H9 (cell line): ENCODE data around the gene ANKIB1. TPM values are rescaled to one million over a fixed set of nuclear protein-coding genes. Genes with fewer than 3 reads are reported as not detected.

Experiments used
- DNase-seq: peaks from one replicate; pipeline ENCODE4 v3.0.0-alpha.2; 2017
- H2AFZ ChIP-seq: one replicate; pipeline ENCODE4 v1.6.1; 2013; ENCODE audit warnings: mild to moderate bottlenecking, low read length, control low read depth, moderate library complexity
- H2AK5ac ChIP-seq: 2 replicates; pipeline ENCODE4 v1.6.1; 2013; ENCODE audit warnings: low read length, control low read depth, mixed read lengths; ENCODE audit not compliant: insufficient read length
- H2BK120ac ChIP-seq: one replicate; pipeline ENCODE4 v1.6.1; 2013; ENCODE audit warnings: low read depth, mild to moderate bottlenecking, low read length, control low read depth, inconsistent platforms; ENCODE audit not compliant: poor library complexity, severe bottlenecking
- H2BK12ac ChIP-seq: 2 replicates; pipeline ENCODE4 v1.6.1; 2013; ENCODE audit warnings: low read length, control low read depth, mixed read lengths, low read depth; ENCODE audit not compliant: insufficient read length
- H2BK15ac ChIP-seq: 2 replicates; pipeline ENCODE4 v1.6.1; 2013; ENCODE audit warnings: low read depth, low read length, control low read depth
- H2BK20ac ChIP-seq: one replicate; pipeline ENCODE4 v1.6.1; 2013; ENCODE audit warnings: low read depth, mild to moderate bottlenecking, low read length, control low read depth, inconsistent platforms; ENCODE audit not compliant: poor library complexity, severe bottlenecking
- H2BK5ac ChIP-seq: 2 replicates; pipeline ENCODE4 v1.6.1; 2013; ENCODE audit warnings: low read length, control low read depth, mixed read lengths; ENCODE audit not compliant: insufficient read length
- H3K14ac ChIP-seq: 2 replicates; pipeline ENCODE4 v1.6.1; 2013; ENCODE audit warnings: low read length, control low read depth; ENCODE audit not compliant: insufficient read depth
- H3K18ac ChIP-seq: 2 replicates; pipeline ENCODE4 v1.6.1; 2013; ENCODE audit warnings: low read depth, mild to moderate bottlenecking, mixed read lengths, low read length, control low read depth; ENCODE audit not compliant: insufficient read length
- H3K23ac ChIP-seq: 2 replicates; pipeline ENCODE4 v1.6.1; 2013; ENCODE audit warnings: low read length, control low read depth, mixed read lengths, low read depth; ENCODE audit not compliant: insufficient read length
- H3K23me2 ChIP-seq: 2 replicates; pipeline ENCODE4 v1.6.1; 2013; ENCODE audit warnings: low read depth, mild to moderate bottlenecking, mixed read lengths, low read length, control low read depth; ENCODE audit not compliant: insufficient read length, poor library complexity, severe bottlenecking
- H3K27ac ChIP-seq: 2 replicates; pipeline ENCODE4 v1.5.1; 2013; ENCODE audit warnings: low read length, control low read depth, mixed read lengths, low read depth; ENCODE audit not compliant: insufficient read length
- H3K27me3 ChIP-seq: 2 replicates; pipeline ENCODE4 v1.6.1; 2013; ENCODE audit warnings: low read length, control low read depth, inconsistent platforms; ENCODE audit not compliant: insufficient read depth
- H3K4ac ChIP-seq: 2 replicates; pipeline ENCODE4 v1.6.1; 2013; ENCODE audit warnings: low read depth, mild to moderate bottlenecking, control low read depth, inconsistent platforms, low read length, moderate library complexity
- H3K4me1 ChIP-seq: 2 replicates; pipeline ENCODE4 v1.6.1; 2013; ENCODE audit warnings: low read length, control low read depth, inconsistent platforms; ENCODE audit not compliant: insufficient read depth
- H3K4me2 ChIP-seq: 2 replicates; pipeline ENCODE4 v1.6.1; 2013; ENCODE audit warnings: low read length, control low read depth, mixed read lengths; ENCODE audit not compliant: insufficient read length, insufficient read depth
- H3K56ac ChIP-seq: 2 replicates; pipeline ENCODE4 v1.6.1; 2013; ENCODE audit warnings: low read depth, mild to moderate bottlenecking, mixed read lengths, low read length, control low read depth; ENCODE audit not compliant: insufficient read length
- H3K79me1 ChIP-seq: 2 replicates; pipeline ENCODE4 v1.6.1; 2013; ENCODE audit warnings: low read depth, mild to moderate bottlenecking, moderate library complexity, low read length, control low read depth, inconsistent platforms; ENCODE audit not compliant: insufficient read depth, poor library complexity, severe bottlenecking
- H3K79me2 ChIP-seq: 2 replicates; pipeline ENCODE4 v1.6.1; 2013; ENCODE audit warnings: low read length, control low read depth, inconsistent platforms; ENCODE audit not compliant: insufficient read depth
- H3K9ac ChIP-seq: 2 replicates; pipeline ENCODE4 v1.6.1; 2013; ENCODE audit warnings: low read length, control low read depth, mixed read lengths; ENCODE audit not compliant: insufficient read length; ENCODE audit errors: extremely low read depth
- H3K9me3 ChIP-seq: one replicate; pipeline ENCODE4 v1.6.1; 2013; ENCODE audit warnings: low read depth, low read length, inconsistent platforms; ENCODE audit not compliant: control insufficient read depth
- H3T11ph ChIP-seq: one replicate; pipeline ENCODE4 v1.6.1; 2013; ENCODE audit warnings: mild to moderate bottlenecking, low read length, control low read depth, inconsistent platforms
- H4K20me1 ChIP-seq: one replicate; pipeline ENCODE4 v1.6.1; 2013; ENCODE audit not compliant: control insufficient read depth, insufficient read length, insufficient read depth
- H4K5ac ChIP-seq: 2 replicates; pipeline ENCODE4 v1.6.1; 2013; ENCODE audit warnings: low read depth, mild to moderate bottlenecking, mixed read lengths, low read length, control low read depth; ENCODE audit not compliant: insufficient read length
- H4K8ac ChIP-seq: replicated peaks from 2 replicates; pipeline ENCODE4 v1.6.1; 2013; ENCODE audit warnings: low read length, control low read depth, mixed read lengths, low read depth; ENCODE audit not compliant: insufficient read length
- H4K91ac ChIP-seq: 2 replicates; pipeline ENCODE4 v1.6.1; 2013; ENCODE audit warnings: low read depth, mild to moderate bottlenecking, moderate library complexity, mixed read lengths, low read length, control low read depth; ENCODE audit not compliant: insufficient read length
- H3K27ac Mint-ChIP-seq, 3 experiments: 2 replicates in 2 of 3; 3 replicates in 1 of 3; pipeline ENCODE4 v1.8.0; 2020 to 2021; ENCODE audit warnings: mixed read lengths in 3 of 3, mild to moderate bottlenecking in 1 of 3, moderate library complexity in 1 of 3
- H3K27me3 Mint-ChIP-seq: 2 replicates; pipeline ENCODE4 v1.8.0; 2021; ENCODE audit warnings: low read depth, mild to moderate bottlenecking, moderate library complexity, mixed read lengths
- H3K36me3 Mint-ChIP-seq, 3 experiments: 2 replicates in 2 of 3; 3 replicates in 1 of 3; pipeline ENCODE4 v1.8.0; 2020 to 2021; ENCODE audit warnings: low read depth in 3 of 3, mixed read lengths in 3 of 3; ENCODE audit not compliant: insufficient read depth in 1 of 3
- H3K4me1 Mint-ChIP-seq, 2 experiments: 2 replicates each; pipeline ENCODE4 v1.8.0; 2020; ENCODE audit warnings: mixed read lengths in 2 of 2
- H3K4me3 Mint-ChIP-seq, 2 experiments: 2 replicates in 1 of 2; 3 replicates in 1 of 2; pipeline ENCODE4 v1.8.0; 2020 to 2021; ENCODE audit warnings: mild to moderate bottlenecking in 2 of 2, mixed read lengths in 2 of 2, moderate library complexity in 1 of 2
- H3K9me3 Mint-ChIP-seq, 2 experiments: 2 replicates in 1 of 2; 3 replicates in 1 of 2; pipeline ENCODE4 v1.8.0; 2020; ENCODE audit warnings: mild to moderate bottlenecking in 2 of 2, mixed read lengths in 2 of 2, moderate library complexity in 1 of 2
- WGBS: extraction: QIAGEN DNeasy Blood & Tissue Kit; methylation state at CpG from one replicate; pipeline ENCODE4 v1.1.7; 2013; ENCODE audit warnings: missing lambda C conversion rate, low lambda C conversion rate, mixed read lengths; ENCODE audit not compliant: insufficient read length; ENCODE audit errors: extremely low coverage; 5-methylcytosine and 5-hydroxymethylcytosine counted together
- total RNA-seq: library from RNA; stranded (reverse); gene quantifications from 2 replicates; pipeline ENCODE4 v1.2.1, GENCODE V29; 2021
- TF ChIP-seq, protein P1 (sequence below): fragments of 200-600 bp; sonication (generic); conservative IDR thresholded peaks from 3 replicates; pipeline ENCODE4 v1.8.0; 2021; ENCODE audit warnings: antibody characterized with exemption, mild to moderate bottlenecking

ANKIB1 gene
- total RNA-seq, 1 experiment from 2014 or later = 42.0 TPM

DNA sequence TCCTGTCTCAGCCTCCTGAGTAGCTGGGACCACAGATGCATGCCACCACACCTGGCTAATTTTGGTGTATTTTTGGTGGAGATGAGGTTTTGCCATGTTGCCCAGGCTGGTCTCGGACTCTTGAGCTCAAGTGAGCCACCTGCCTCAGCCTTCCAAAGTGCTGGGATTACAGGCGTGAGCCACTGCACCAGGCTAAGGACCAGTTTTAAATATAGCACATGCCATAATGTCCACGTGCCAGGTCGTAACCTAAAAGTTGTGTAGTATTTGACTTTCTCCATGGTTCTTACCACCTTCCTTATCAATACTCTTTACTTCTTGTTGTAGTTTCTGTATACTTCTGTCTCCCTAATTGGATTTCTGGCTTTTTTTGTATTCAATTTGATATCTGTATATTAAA is 13.3 kb downstream of the ANKIB1 start:
- Histone ChIP-seq H3K79me2 (peaks cover 4% of the 10 kb centered on the region; the same call in 1 of the 2 replicates), H4K20me1 (no peaks in the 10 kb centered on the region), H3K18ac (no peak overlapping the region), H4K5ac (no peak overlapping the region), H3K9ac (no peak overlapping the region), H3K4me2 (no peak overlapping the region), H2AK5ac (no peak overlapping the region), H3K27me3 (no peaks in the 10 kb centered on the region), H2BK120ac (no peak overlapping the region), H4K8ac (no peak overlapping the region), H3K4ac (no peak overlapping the region), H2BK15ac (no peak overlapping the region), H2BK20ac (no peak overlapping the region), H3K79me1 (no peaks in the 10 kb centered on the region), H3K4me1 (no peaks in the 10 kb centered on the region; the same call in 1 of the 2 replicates), H3K27ac (no peak overlapping the region), H2BK5ac (no peak overlapping the region), H3K14ac (no peak overlapping the region), H3T11ph (no peak overlapping the region), H3K23ac (no peak overlapping the region), H3K56ac (no peak overlapping the region), H3K9me3 (no peaks in the 10 kb centered on the region), H3K23me2 (no peaks in the 10 kb centered on the region), H2AFZ (no peak overlapping the region), H2BK12ac (no peak overlapping the region), H4K91ac (no peak overlapping the region)
- no peak for DNase-seq
- H3K9me3 Mint-ChIP-seq = peaks cover 4 to 5% of the 10 kb centered on the region in 2 experiments
- no peak overlapping the region for H3K27ac Mint-ChIP-seq
- TF ChIP-seq, protein P1, sequence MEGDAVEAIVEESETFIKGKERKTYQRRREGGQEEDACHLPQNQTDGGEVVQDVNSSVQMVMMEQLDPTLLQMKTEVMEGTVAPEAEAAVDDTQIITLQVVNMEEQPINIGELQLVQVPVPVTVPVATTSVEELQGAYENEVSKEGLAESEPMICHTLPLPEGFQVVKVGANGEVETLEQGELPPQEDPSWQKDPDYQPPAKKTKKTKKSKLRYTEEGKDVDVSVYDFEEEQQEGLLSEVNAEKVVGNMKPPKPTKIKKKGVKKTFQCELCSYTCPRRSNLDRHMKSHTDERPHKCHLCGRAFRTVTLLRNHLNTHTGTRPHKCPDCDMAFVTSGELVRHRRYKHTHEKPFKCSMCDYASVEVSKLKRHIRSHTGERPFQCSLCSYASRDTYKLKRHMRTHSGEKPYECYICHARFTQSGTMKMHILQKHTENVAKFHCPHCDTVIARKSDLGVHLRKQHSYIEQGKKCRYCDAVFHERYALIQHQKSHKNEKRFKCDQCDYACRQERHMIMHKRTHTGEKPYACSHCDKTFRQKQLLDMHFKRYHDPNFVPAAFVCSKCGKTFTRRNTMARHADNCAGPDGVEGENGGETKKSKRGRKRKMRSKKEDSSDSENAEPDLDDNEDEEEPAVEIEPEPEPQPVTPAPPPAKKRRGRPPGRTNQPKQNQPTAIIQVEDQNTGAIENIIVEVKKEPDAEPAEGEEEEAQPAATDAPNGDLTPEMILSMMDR = no peak
- H3K4me3 Mint-ChIP-seq = no peak overlapping the region
- no peaks in the 10 kb centered on the region for H3K4me1 Mint-ChIP-seq
- no peaks in the 10 kb centered on the region for H3K27me3 Mint-ChIP-seq
- H3K36me3 Mint-ChIP-seq = peaks cover 3 to 9% (median 6%) of the 10 kb centered on the region in 3 experiments
- WGBS = no CpG with 5 or more reads among the region's 4 CpGs
